Glutamatergic neuron (in vitro differentiated cells): ENCODE measurements around the gene CPLANE1. TPM values are rescaled to one million over a fixed set of nuclear protein-coding genes. Genes with fewer than 3 reads are reported as not detected.
"Not testable (repeated sequence)": the region's sequence is repeated elsewhere in the genome, so short reads cannot be mapped to it uniquely, and the experiment has no call there.

Experiments used
- DNase-seq: peaks from one replicate; pipeline ENCODE4 v3.0.0; 2022
- H3K27ac Mint-ChIP-seq: one replicate; pipeline ENCODE4 v1.8.0; 2020; ENCODE audit warnings: mild to moderate bottlenecking, mixed read lengths, inconsistent platforms; ENCODE audit not compliant: unreplicated experiment
- H3K27me3 Mint-ChIP-seq: one replicate; pipeline ENCODE4 v1.8.0; 2020; ENCODE audit warnings: mild to moderate bottlenecking, moderate library complexity, mixed read lengths, inconsistent platforms; ENCODE audit not compliant: unreplicated experiment
- H3K36me3 Mint-ChIP-seq: one replicate; pipeline ENCODE4 v1.8.0; 2020; ENCODE audit warnings: mild to moderate bottlenecking, mixed read lengths, inconsistent platforms; ENCODE audit not compliant: unreplicated experiment
- H3K4me1 Mint-ChIP-seq: one replicate; pipeline ENCODE4 v1.8.0; 2020; ENCODE audit warnings: mild to moderate bottlenecking, low read depth, mixed read lengths, inconsistent platforms; ENCODE audit not compliant: unreplicated experiment
- H3K4me3 Mint-ChIP-seq: one replicate; pipeline ENCODE4 v1.8.0; 2020; ENCODE audit warnings: mild to moderate bottlenecking, mixed read lengths, inconsistent platforms; ENCODE audit not compliant: unreplicated experiment
- H3K9me3 Mint-ChIP-seq: one replicate; pipeline ENCODE4 v1.8.0; 2020; ENCODE audit warnings: mild to moderate bottlenecking, moderate library complexity, mixed read lengths, inconsistent platforms; ENCODE audit not compliant: unreplicated experiment
- CTCF ChIP-seq: fragments of 200-600 bp; sonication (generic); IDR thresholded peaks from one replicate; pipeline ENCODE4 v1.5.0; 2021; ENCODE audit not compliant: partially characterized antibody, unreplicated experiment
- total RNA-seq: library from RNA; stranded (reverse); fragmentation: NEBNext Ultra II Directional; extraction: Animal tissue kit (Norgen Biotek cat#: 25700); gene quantifications from one replicate; pipeline ENCODE4 v1.2.1, GENCODE V29; 2021; ENCODE audit not compliant: unreplicated experiment

Gene CPLANE1
- total RNA-seq, 1 donor from 2014 or later = 37.6 TPM

- H3K4me3 Mint-ChIP-seq = no peak overlapping the region
- peaks cover 28% of the 10 kb centered on the region for H3K36me3 Mint-ChIP-seq
- no peaks in the 10 kb centered on the region for H3K27me3 Mint-ChIP-seq
- no peak for DNase-seq
- TF ChIP-seq CTCF = no peak
- no peaks in the 10 kb centered on the region for H3K9me3 Mint-ChIP-seq
- H3K4me1 Mint-ChIP-seq = no peaks in the 10 kb centered on the region
- H3K27ac Mint-ChIP-seq = no peak overlapping the region
Observed at GRCh38 chr5:37090781-37091180, 158.4 kb downstream of the CPLANE1 start.

- Mint-ChIP-seq H3K4me1 (no peaks in the 10 kb centered on the region), H3K36me3 (peaks cover 28% of the 10 kb centered on the region), H3K4me3 (no peak overlapping the region), H3K27ac (no peak overlapping the region), H3K9me3 (no peaks in the 10 kb centered on the region), H3K27me3 (no peaks in the 10 kb centered on the region)
- no peak for DNase-seq
- no peak for TF ChIP-seq CTCF
Observed at GRCh38 chr5:37090123-37090726, 159.0 kb downstream of the CPLANE1 start.

GRCh38 chr5:37088009-37088408, 161.2 kb downstream of the CPLANE1 start:
- Mint-ChIP-seq H3K4me3 (no peak overlapping the region), H3K9me3 (no peaks in the 10 kb centered on the region), H3K4me1 (no peaks in the 10 kb centered on the region), H3K27ac (no peak overlapping the region), H3K36me3 (peaks cover 19% of the 10 kb centered on the region), H3K27me3 (no peaks in the 10 kb centered on the region)
- DNase-seq = no peak
- no peak for TF ChIP-seq CTCF

- no peak for DNase-seq
- Mint-ChIP-seq H3K27ac (no peak overlapping the region), H3K27me3 (no peaks in the 10 kb centered on the region), H3K4me3 (no peak overlapping the region), H3K36me3 (peaks cover 19% of the 10 kb centered on the region), H3K4me1 (peaks cover 6% of the 10 kb centered on the region), H3K9me3 (no peaks in the 10 kb centered on the region)
- TF ChIP-seq CTCF = no peak
Observed at GRCh38 chr5:37086466-37087173, 162.6 kb downstream of the CPLANE1 start.

- not testable (repeated sequence) for H3K4me3 Mint-ChIP-seq, H3K9me3 Mint-ChIP-seq, DNase-seq, H3K4me1 Mint-ChIP-seq, H3K27ac Mint-ChIP-seq, H3K27me3 Mint-ChIP-seq
- peaks cover 19% of the 10 kb centered on the region for H3K36me3 Mint-ChIP-seq
Observed at GRCh38 chr5:37086026-37086425, 163.2 kb downstream of the CPLANE1 start.

- H3K9me3 Mint-ChIP-seq, H3K4me3 Mint-ChIP-seq, H3K4me1 Mint-ChIP-seq, H3K27ac Mint-ChIP-seq, H3K27me3 Mint-ChIP-seq, DNase-seq: not testable (repeated sequence)
- H3K36me3 Mint-ChIP-seq = peaks cover 15% of the 10 kb centered on the region
Observed at GRCh38 chr5:37082977-37083376, 166.2 kb downstream of the CPLANE1 start.
